Tibial nerve (tissue), 4 donors: Measurements from ENCODE around the gene DOK7. TPM values are rescaled to one million over a fixed set of nuclear protein-coding genes. Genes with fewer than 3 reads are reported as not detected.

Experiments used
- DNase-seq, 2 donors: peaks; one replicate each; pipeline ENCODE4 v3.0.0-alpha.2; 2019; ENCODE audit warnings: low spot score in 2 of 2
- H3K27ac ChIP-seq, 4 donors: fragments of 200-600 bp; sonication (generic) in 3 of 4; one replicate each; pipeline ENCODE4 v1.5.1; 2017 to 2019; ENCODE audit warnings: mild to moderate bottlenecking in 1 of 4
- H3K27me3 ChIP-seq, 2 donors: fragments of 200-600 bp; sonication (generic) in 1 of 2; one replicate each; pipeline versions ENCODE4 v1.5.1 to v1.6.0; 2017 to 2019
- H3K36me3 ChIP-seq, 3 donors: fragments of 200-600 bp; sonication (generic); one replicate each; pipeline ENCODE4 v1.5.1; 2018 to 2019
- H3K4me1 ChIP-seq, 4 donors: fragments of 200-600 bp; sonication (generic) in 3 of 4; one replicate each; pipeline ENCODE4 v1.5.1; 2017 to 2019
- H3K4me3 ChIP-seq, 4 donors: fragments of 200-600 bp; sonication (generic) in 3 of 4; one replicate each; pipeline ENCODE4 v1.5.1; 2017 to 2019; ENCODE audit warnings: mild to moderate bottlenecking in 1 of 4, moderate library complexity in 1 of 4
- H3K9me3 ChIP-seq, 4 donors: fragments of 200-600 bp; sonication (generic) in 3 of 4; one replicate each; pipeline ENCODE4 v1.5.1; 2017 to 2019
- CTCF ChIP-seq, 5 experiments: fragments of 200-600 bp in 3 of 5; fragments of 450-650 bp in 2 of 5; sonication (generic) in 3 of 5; IDR thresholded peaks; one replicate each; pipeline ENCODE4 v1.5.1; 2016 to 2019; ENCODE audit warnings: antibody characterized with exemption in 5 of 5, mild to moderate bottlenecking in 3 of 5, moderate library complexity in 2 of 5
- EP300 ChIP-seq, 2 donors: sonication (generic); formaldehyde crosslinking; IDR thresholded peaks; one replicate each; pipeline ENCODE4 v1.6.1; 2017; ENCODE audit warnings: antibody characterized with exemption in 2 of 2, mild to moderate bottlenecking in 1 of 2
- POLR2A ChIP-seq, 2 donors: fragments of 450-650 bp; IDR thresholded peaks; one replicate each; pipeline ENCODE4 v1.6.1; 2017; ENCODE audit warnings: antibody characterized with exemption in 2 of 2, mild to moderate bottlenecking in 2 of 2, moderate library complexity in 2 of 2
- WGBS, 2 donors: methylation state at CpG; one replicate each; pipeline ENCODE4 v1.1.5; 2018; 5-methylcytosine and 5-hydroxymethylcytosine counted together
- total RNA-seq, 4 donors: library from RNA; depleted of rRNA; stranded (reverse); fragments of >200 nt; gene quantifications; one replicate each; pipeline ENCODE4 v1.1.0, GENCODE V29; 2016

Gene DOK7
- total RNA-seq, 4 donors from 2014 or later: 0.66 TPM; not detected in 3

GRCh38 chr4:3501126-3501824, 38.2 kb downstream of the DOK7 start:
- no peak for TF ChIP-seq CTCF (IDR thresholded peaks at IDR 0.05)
- no peak for TF ChIP-seq POLR2A (IDR thresholded peaks at IDR 0.05)
- TF ChIP-seq EP300 (IDR thresholded peaks at IDR 0.05): no peak
- no peak overlapping the region for H3K27ac ChIP-seq
- peaks cover 0 to 7% of the 10 kb centered on the region in 2 donors for H3K27me3 ChIP-seq
- no peaks in the 10 kb centered on the region for H3K4me1 ChIP-seq
- peaks cover 0 to 86% (median 0%) of the 10 kb centered on the region in 3 donors for H3K36me3 ChIP-seq
- no peaks in the 10 kb centered on the region for H3K9me3 ChIP-seq
- DNase-seq: no peak
- no peak overlapping the region for H3K4me3 ChIP-seq
- 84 to 94% methylated on average over 21 to 24 of the region's 24 CpGs for WGBS, 2 donors

- H3K9me3 ChIP-seq: no peaks in the 10 kb centered on the region
- no peak for DNase-seq
- no peak overlapping the region for H3K27ac ChIP-seq
- TF ChIP-seq CTCF (IDR thresholded peaks at IDR 0.05) (no peak), EP300 (IDR thresholded peaks at IDR 0.05) (no peak), POLR2A (IDR thresholded peaks at IDR 0.05) (no peak)
- 79 to 83% methylated on average over 15 to 18 of the region's 19 CpGs for WGBS, 2 donors
- H3K4me3 ChIP-seq: no peak overlapping the region
- H3K4me1 ChIP-seq: no peaks in the 10 kb centered on the region
- H3K27me3 ChIP-seq: peaks cover 0 to under 1% of the 10 kb centered on the region in 2 donors
- H3K36me3 ChIP-seq: peaks cover 0 to 93% (median 0%) of the 10 kb centered on the region in 3 donors
These were observed 38.8 kb downstream of the DOK7 start for GRCh38 chr4:3501825-3502425.

- Histone ChIP-seq H3K9me3 (no peaks in the 10 kb centered on the region), H3K27ac (no peak overlapping the region), H3K4me1 (no peaks in the 10 kb centered on the region), H3K4me3 (no peak overlapping the region), H3K36me3 (peaks cover 0 to 95% (median 0%) of the 10 kb centered on the region in 3 donors), H3K27me3 (no peaks in the 10 kb centered on the region)
- TF ChIP-seq CTCF (IDR thresholded peaks at IDR 0.05) (no peak), EP300 (IDR thresholded peaks at IDR 0.05) (no peak), POLR2A (IDR thresholded peaks at IDR 0.05) (no peak)
- DNase-seq: no peak
- 90 to 92% methylated on average over 39 of the region's 39 CpGs for WGBS, 2 donors
These were observed 40.1 kb downstream of the DOK7 start for GRCh38 chr4:3502941-3503936.

- no peaks in the 10 kb centered on the region for H3K9me3 ChIP-seq
- no peaks in the 10 kb centered on the region for H3K4me1 ChIP-seq
- no peak for DNase-seq
- H3K4me3 ChIP-seq: no peak overlapping the region
- TF ChIP-seq POLR2A (IDR thresholded peaks at IDR 0.05) (no peak), EP300 (IDR thresholded peaks at IDR 0.05) (no peak), CTCF (IDR thresholded peaks at IDR 0.05) (no peak)
- H3K36me3 ChIP-seq: peaks cover 0 to 98% (median 2%) of the 10 kb centered on the region in 3 donors
- WGBS, 2 donors: 92 to 99% methylated on average over 12 to 13 of the region's 16 CpGs
- no peak overlapping the region for H3K27ac ChIP-seq
- no peaks in the 10 kb centered on the region for H3K27me3 ChIP-seq
These were observed 42.1 kb downstream of the DOK7 start for GRCh38 chr4:3505231-3505630.
